GM12873 (cell line): ENCODE results near the gene AGXT2.

Experiments used
- CTCF ChIP-seq: IDR thresholded peaks from 2 replicates; pipeline ENCODE4 v1.5.1; 2012; ENCODE audit warnings: low read depth, mild to moderate bottlenecking, moderate library complexity, low read length, control low read depth; ENCODE audit not compliant: insufficient read depth; ENCODE audit errors: missing control alignments

AGXT2 gene

DNA sequence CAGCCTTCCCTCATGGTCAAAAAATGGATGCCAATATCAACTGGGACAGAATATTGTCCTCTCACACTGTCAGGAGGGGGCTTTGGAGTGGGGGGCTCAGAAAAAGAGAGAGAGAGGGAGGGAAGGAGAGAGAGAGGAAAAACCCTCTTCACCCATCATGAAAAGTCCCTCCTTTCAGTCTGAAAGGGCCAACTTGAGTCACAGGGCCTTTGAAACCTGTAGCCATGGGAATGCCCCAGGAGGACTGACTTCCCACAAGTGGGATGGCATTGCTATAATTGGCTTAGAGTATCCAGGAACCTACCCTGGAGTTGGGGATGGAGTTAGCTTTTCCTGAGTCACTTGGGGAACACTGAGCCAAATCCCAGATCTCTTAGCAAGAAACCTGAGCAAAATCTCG, 77.2 kb downstream of the AGXT2 start:
- TF ChIP-seq CTCF, result no peak

DNA sequence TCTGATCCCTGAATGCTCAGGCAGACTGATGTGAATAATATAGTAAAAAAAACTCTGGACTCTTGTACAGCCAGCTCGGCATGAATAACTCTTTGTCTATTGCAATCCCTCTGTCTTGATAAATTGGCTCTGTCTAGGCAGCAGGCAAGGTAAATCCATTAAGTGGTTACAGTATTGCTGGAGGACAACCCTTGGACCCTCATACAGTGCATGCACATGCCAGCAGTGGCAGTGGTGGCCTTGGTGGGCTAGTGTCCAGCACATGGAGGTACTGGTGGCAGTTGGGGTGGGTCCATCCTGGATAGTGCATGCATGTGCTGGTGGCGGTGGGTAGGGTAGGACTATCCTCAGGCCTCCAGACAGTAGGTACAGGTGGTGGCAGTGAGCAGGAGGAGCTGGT, 79.5 kb downstream of the AGXT2 start:
- no peak for TF ChIP-seq CTCF

DNA sequence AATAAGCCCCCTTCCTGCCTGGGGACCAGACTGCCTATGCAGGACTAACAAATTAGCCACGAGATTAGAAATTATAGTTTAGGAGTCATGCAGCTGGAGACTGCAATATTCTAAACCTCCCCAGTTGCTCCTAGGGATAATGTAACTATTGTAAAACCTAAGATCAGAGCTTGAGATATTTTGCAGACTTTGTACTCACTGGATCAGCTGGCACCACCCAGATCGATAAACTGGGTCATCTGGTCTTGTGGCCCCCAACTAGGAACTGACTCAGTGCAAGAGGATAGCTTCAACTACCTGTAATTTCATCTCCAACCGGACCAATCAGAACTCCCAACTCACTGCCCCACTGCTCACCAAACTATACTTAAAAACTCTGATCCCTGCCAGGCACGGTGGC, 80.2 kb downstream of the AGXT2 start:
- no peak for TF ChIP-seq CTCF

DNA sequence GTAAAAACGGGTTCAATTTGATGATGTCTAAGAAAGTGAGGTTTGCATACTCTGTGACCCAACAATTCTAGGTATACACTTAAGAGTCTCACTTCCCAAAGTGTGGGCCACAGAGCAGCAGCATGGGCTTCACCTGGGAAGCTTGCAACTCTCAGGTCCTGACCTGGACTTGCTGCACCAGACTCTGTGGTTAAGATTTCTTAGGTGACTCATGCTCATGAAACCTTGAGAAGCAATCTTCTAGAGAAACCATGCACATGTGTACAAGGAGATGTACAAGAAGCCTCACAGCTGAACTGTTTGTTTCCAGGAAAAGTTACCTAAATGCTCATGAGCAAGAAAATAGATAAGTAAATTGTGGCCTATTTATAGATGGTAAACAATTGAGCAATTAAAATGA, 88.4 kb downstream of the AGXT2 start:
- TF ChIP-seq CTCF, result no peak

- peak; percentile 68 for TF ChIP-seq CTCF
These were observed 89.7 kb downstream of the AGXT2 start for GRCh38 chr5:34957857-34958690.

DNA sequence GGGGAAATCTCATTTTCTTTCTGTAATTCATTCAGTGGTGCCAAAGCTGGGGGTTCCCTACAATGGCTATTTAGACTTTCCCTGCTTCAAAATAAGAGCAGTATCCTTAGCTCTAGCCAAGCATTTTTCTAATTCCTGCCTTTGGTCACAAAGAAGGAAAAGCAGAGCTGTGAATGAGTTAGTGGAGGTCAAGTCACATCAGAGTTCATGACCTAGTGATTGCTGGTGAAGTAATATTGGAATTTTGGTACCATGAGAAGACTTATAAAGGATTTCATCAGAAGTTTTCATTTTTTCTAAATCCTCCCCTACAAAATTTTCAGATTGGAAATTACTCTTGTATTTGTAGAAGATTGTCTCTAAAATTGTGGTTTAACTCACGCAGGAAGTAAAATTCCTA, 90.4 kb downstream of the AGXT2 start:
- no peak for TF ChIP-seq CTCF
